GM18507 (cell line): ENCODE data around the gene CALCR.
"Not testable (repeated sequence)": the region's sequence is repeated elsewhere in the genome, so short reads cannot be mapped to it uniquely, and the experiment has no call there.

Experiments
- DNase-seq: peaks from one replicate; pipeline ENCODE4 v3.0.0; 2011; ENCODE audit warnings: low read depth; ENCODE audit not compliant: insufficient read length; ENCODE audit errors: extremely low spot score
- FAIRE-seq: peaks from 2 replicates; lab custom pipeline; 2011; peaks lifted over from hg19 to GRCh38; lab: Jason Lieb, UNC

Gene CALCR

GRCh38 chr7:93574646-93575554 lies at the start of gene CALCR:
CALCR (minus strand) TSS chr7:93574724; CDS start chr7:93486981, 87,743 bp downstream.
- no peak for FAIRE-seq
- no peak for DNase-seq

DNA sequence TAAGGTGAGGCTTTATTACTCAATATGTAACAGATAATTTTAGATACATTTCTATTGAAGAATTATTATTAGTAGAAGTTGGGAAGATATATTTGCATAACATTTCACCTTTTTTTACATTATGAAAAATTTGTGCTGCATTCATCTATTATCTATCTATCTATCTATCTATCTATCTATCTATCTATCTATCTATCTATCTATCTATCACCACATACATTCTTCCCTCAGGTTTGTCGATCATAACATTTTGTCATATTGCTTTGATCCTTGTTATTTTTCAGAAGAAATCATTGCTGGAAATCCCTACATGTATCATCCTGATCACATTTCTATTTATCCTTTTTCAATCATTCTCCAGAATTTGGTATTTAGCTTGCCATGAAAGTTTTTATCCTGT lies 49.3 kb upstream of the CALCR start:
- DNase-seq (no peak), FAIRE-seq (no peak)

GRCh38 chr7:93622036-93623033 lies 47.8 kb upstream of the CALCR start:
- FAIRE-seq (no peak), DNase-seq (no peak)

GRCh38 chr7:93620864-93621263 lies 46.3 kb upstream of the CALCR start:
- FAIRE-seq = no peak
- no peak for DNase-seq

DNA sequence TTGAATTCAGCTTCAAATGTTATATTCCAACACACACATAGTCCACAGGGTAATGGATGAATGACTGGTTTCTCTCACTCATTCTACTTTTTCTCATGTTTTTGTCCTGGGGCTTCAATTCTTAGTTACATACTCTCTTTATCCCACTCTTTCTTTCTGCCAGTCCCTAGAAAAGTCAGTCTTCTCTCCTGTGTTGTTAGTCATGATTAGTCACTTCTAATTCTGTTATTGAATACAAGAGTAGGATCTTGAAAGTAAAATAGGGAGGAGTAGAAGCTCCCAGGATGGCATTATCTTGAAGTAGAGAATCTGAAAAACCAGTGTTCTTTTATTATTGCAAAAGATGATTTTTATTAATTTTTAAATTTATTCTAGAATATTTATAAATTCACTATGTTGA lies 45.5 kb upstream of the CALCR start:
- DNase-seq = no peak

DNA sequence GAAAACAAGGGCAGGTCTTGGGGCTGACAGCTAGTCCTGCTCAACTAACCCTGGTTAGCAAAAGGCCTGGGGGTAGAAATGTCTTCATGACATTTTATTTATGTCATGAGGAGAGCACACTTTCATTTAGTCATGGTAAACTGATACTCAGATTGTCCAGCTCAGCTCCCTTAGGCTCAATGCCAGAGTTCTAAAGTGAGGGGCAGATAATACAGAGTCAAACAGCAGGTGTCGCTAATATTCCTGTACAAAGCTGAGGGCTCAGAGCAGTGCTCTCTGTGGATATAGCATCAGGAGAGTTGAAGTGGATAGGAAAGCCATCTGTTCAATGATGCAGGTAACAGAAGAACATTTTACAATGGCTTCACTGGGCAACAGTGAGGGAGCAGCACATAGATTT lies 26.8 kb upstream of the CALCR start:
- FAIRE-seq (no peak), DNase-seq (no peak)

More for the DNA sequence above, 45.5 kb upstream of the CALCR start:
- no peak for FAIRE-seq

- no peak for DNase-seq
- no peak for FAIRE-seq
These were observed 19.7 kb upstream of the CALCR start for GRCh38 chr7:93594250-93594649.

DNA sequence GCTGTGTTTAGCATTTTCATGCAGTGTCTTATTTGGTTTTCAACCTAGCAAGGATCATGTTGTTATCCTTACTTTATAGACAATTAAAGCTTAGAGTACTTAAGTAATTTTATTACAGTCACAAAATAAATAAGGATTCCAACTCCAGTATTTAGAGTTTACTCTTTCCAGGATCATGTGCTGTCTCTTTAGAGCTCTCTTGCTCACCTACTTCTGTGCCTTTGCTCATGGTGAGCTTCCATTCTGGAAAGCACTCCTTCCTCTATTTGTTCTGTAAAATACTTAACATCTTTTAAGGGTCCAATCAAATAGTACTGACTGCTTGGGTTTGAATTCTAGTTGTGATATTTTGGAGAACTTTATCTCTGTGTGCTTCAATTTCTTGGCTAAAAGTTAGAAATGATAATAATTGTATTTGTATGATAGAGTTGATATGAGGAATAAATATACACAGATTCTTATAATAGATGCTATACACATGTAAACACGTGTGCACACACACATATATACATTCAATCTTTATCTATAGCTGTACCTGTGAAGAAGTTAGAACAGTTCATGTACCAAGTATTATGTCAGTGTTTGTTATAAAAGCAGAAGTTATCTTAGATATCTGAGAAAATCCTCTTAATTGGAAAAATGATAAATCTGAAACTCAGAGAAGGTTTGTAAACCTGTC lies 18.2 kb upstream of the CALCR start:
- FAIRE-seq (no peak), DNase-seq (no peak)

DNA sequence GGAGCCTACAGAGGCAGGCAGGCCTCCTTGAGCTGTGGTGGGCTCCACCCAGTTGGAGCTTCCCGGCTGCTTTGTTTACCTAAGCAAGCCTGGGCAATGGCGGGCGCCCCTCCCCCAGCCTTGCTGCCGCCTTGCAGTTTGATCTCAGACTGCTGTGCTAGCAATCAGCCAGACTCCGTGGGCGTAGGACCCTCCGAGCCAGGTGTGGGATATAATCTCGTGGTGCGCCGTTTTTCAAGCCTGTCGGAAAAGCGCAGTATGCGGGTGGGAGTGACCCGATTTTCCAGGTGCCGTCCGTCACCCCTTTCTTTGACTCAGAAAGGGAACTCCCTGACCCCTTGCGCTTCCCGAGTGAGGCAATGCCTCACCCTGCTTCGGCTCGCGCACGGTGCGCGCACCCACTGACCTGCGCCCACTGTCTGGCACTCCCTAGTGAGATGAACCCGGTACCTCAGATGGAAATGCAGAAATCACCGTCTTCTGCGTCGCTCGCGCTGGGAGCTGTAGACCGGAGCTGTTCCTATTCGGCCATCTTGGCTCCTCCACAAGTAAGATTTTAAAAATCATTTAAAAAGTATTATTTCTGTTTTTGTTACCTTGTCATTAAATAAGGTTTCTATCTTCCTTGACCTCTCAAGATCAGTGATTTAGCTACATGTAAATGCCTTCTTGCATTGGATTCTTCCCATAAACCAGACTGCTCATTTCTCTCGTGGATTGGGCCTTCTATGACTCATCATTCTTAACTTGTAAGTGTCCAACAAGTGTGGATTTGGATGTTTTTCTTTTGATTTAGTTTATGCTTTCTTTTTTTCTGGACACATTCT lies 16.9 kb upstream of the CALCR start:
- not testable (repeated sequence) for DNase-seq, FAIRE-seq

DNA sequence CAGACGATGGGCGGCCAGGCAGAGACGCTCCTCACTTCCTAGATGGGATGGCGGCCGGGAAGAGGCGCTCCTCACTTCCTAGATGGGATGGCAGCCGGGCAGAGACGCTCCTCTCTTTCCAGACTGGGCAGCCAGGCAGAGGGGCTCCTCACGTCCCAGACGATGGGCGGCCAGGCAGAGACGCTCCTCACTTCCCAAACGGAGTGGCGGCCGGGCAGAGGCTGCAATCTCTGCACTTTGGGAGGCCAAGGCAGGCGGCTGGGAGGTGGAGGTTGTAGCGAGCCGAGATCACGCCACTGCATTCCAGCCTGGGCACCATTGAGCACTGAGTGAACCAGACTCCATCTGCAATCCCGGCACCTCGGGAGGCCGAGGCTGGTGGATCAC lies 11.9 kb upstream of the CALCR start:
- not testable (repeated sequence) for DNase-seq, FAIRE-seq

- not testable (repeated sequence) for DNase-seq, FAIRE-seq
These were observed 11.4 kb upstream of the CALCR start for GRCh38 chr7:93585694-93586478.

DNA sequence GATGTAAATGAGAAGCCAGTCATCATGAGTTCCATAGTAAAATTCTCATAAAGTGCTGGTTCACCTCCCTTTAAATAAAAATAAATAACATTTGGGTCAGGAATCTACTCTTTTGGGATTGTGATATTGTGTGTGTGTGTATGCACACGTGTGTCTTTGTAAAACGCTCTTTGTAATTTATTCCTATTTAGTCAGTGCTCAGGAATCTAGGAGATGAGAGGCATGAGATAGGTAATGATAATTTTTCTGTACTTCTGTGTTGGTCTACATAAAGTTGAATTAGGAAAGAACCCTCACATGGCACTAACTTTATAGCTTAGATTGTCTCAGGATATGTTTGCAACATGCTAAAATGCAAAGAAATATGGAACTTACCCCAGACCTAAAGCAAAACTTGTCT lies 4.9 kb upstream of the CALCR start:
- no peak for DNase-seq
- FAIRE-seq = no peak

DNA sequence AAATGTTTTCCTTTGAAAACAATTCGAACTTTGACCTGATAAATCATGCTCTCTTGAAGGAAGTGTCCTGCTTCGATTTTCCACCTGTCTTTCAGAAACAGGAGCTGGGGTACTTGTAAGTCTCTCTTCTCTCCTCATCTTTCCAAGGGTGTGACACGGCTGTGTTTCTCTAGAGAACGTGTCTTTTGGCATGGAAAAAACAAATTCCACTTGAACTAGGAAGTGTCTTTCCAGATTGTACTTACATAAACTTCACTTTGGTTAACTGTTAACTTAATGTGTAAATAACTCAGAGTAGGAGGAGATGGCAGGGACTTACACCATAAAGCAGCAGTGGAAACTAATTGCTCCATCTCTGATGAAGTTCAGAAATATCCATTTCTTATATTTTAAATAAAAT lies 4.2 kb upstream of the CALCR start:
- no peak for DNase-seq
- FAIRE-seq = no peak

DNA sequence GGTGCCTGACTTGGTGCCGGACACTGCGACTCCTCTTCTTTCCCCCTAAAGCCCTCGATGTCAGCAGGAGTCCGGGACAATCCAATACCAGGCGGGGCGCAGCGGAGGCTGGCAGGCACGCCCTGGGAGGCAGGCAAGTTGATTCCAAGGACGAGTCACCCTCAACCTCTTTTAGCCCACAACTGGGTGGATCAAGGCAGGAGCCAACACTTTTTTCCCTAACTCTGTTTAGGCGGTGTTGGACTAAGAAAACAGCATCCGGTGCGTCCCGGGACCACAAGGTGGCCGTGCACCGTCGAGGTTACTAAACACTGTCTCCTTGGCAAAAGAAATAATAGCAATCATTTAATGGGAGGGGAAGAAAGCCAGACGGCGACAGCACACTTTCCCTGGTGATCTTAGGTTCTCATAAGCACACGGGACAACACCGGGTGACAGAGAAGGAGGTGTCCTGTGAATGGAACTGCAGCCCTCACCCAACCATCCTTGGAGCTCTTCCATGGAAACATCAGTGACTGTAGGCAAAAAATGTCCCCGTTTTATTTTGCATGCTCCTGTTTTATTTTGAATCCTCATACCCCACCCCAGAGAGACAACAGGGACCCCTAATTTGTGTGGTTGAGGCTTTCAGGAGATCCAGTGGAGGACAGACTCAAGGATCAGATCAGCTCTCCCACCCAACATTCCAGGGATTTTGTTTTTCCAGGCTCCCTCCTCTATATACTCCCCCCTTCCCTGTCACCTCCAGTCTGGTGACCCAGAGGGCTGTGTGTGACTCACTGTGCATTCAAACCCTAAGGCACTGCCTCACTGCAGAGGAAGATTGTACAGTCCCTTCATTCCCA lies 1.3 kb upstream of the CALCR start:
- no peak for FAIRE-seq

DNA sequence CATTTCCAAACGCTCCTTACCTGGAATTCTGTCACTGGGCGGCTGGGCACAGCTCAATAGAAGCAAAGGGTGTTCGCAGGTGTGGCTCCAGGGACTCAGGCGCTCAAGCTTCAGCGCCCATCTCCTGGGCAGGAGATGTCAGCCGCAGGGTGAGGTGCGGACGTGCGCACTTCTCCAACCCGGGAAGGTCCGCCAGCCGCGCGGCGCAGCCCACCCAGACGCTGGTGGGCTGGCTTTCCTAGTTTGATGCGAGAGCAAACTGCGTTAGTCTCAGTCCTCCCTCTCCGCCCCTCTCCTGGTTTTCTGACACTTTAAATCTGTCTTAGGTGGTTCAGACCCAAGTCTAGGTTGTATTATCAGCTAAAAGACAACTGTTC lies 267 bp downstream of the CALCR start:
- DNase-seq (no peak), FAIRE-seq (no peak)

More for the DNA sequence above, 1.3 kb upstream of the CALCR start:
- no peak for DNase-seq

GRCh38 chr7:93569189-93569588 lies 5.3 kb downstream of the CALCR start:
- DNase-seq = no peak
- FAIRE-seq = no peak

- FAIRE-seq (no peak), DNase-seq (no peak)
These were observed 7.6 kb downstream of the CALCR start for GRCh38 chr7:93566876-93567275.
